ENCODE data around the gene TMEM120A. TPM values are rescaled to one million over a fixed set of nuclear protein-coding genes. Genes with fewer than 3 reads are reported as not detected.

Gene TMEM120A
- 34.8 to 47.6 TPM (median 44.6 TPM) in 5 replicates for total RNA-seq (2022; extraction: Qiagen RNA extraction; ENCODE audit: low read depth)

GRCh38 chr7:75994388-75995051 lies at the start of gene TMEM120A:
Gene TMEM120A (minus strand): TSS chr7:75994595. CDS start chr7:75994570, 25 bp downstream.

Other genes with a start within 250 kb of the TMEM120A start
- gene CCL26, start 222.4 kb downstream of the TMEM120A start, total RNA-seq (2022; extraction: Qiagen RNA extraction; ENCODE audit: low read depth): 6.8 to 11.4 TPM (median 7.4 TPM) in 5 replicates
- not detected in 5 replicates for gene CCL24, start 180.8 kb downstream of the TMEM120A start, total RNA-seq (2022; extraction: Qiagen RNA extraction; ENCODE audit: low read depth)
- 62.5 to 93.2 TPM (median 90.3 TPM) in 5 replicates for gene RHBDD2, start 115.6 kb downstream of the TMEM120A start, total RNA-seq (2022; extraction: Qiagen RNA extraction; ENCODE audit: low read depth)
- gene POR, start 79.4 kb downstream of the TMEM120A start, total RNA-seq (2022; extraction: Qiagen RNA extraction; ENCODE audit: low read depth): 105 to 178 TPM (median 160 TPM) in 5 replicates
- gene STYXL1, start 53.4 kb upstream of the TMEM120A start, total RNA-seq (2022; extraction: Qiagen RNA extraction; ENCODE audit: low read depth): 37.3 to 50.3 TPM (median 44.8 TPM) in 5 replicates
- 339 to 400 TPM (median 372 TPM) in 5 replicates for gene MDH2, start 53.5 kb upstream of the TMEM120A start, total RNA-seq (2022; extraction: Qiagen RNA extraction; ENCODE audit: low read depth)
- gene SRRM3, start 207.3 kb upstream of the TMEM120A start, total RNA-seq (2022; extraction: Qiagen RNA extraction; ENCODE audit: low read depth): 5.8 to 11.6 TPM (median 10.0 TPM) in 5 replicates

Measured in A549 treated with ZK216348 at 1 μM for 4 hours (cell line).